ENCODE data around the gene SLC6A2.

- TF ChIP-seq, protein P1, sequence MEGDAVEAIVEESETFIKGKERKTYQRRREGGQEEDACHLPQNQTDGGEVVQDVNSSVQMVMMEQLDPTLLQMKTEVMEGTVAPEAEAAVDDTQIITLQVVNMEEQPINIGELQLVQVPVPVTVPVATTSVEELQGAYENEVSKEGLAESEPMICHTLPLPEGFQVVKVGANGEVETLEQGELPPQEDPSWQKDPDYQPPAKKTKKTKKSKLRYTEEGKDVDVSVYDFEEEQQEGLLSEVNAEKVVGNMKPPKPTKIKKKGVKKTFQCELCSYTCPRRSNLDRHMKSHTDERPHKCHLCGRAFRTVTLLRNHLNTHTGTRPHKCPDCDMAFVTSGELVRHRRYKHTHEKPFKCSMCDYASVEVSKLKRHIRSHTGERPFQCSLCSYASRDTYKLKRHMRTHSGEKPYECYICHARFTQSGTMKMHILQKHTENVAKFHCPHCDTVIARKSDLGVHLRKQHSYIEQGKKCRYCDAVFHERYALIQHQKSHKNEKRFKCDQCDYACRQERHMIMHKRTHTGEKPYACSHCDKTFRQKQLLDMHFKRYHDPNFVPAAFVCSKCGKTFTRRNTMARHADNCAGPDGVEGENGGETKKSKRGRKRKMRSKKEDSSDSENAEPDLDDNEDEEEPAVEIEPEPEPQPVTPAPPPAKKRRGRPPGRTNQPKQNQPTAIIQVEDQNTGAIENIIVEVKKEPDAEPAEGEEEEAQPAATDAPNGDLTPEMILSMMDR (IDR thresholded peaks at IDR 0.05): no peak
- TF ChIP-seq POLR2A (IDR thresholded peaks at IDR 0.05): no peak
Measured at GRCh38 chr16:55613613-55614335, 42.0 kb upstream of the SLC6A2 start.

Data from uterus (tissue), 2 donors.